Activated CD8-positive, alpha-beta memory T cell treated with anti-CD3 and anti-CD28 coated beads for 48 hours (primary cell): ENCODE measurements around the gene THAP7.

Experiments used
- DNase-seq, 3 experiments: peaks; one replicate each; pipeline ENCODE4 v3.0.0-alpha.2; 2020; ENCODE audit warnings: low read depth in 2 of 3, low spot score in 2 of 3

Gene THAP7

DNA sequence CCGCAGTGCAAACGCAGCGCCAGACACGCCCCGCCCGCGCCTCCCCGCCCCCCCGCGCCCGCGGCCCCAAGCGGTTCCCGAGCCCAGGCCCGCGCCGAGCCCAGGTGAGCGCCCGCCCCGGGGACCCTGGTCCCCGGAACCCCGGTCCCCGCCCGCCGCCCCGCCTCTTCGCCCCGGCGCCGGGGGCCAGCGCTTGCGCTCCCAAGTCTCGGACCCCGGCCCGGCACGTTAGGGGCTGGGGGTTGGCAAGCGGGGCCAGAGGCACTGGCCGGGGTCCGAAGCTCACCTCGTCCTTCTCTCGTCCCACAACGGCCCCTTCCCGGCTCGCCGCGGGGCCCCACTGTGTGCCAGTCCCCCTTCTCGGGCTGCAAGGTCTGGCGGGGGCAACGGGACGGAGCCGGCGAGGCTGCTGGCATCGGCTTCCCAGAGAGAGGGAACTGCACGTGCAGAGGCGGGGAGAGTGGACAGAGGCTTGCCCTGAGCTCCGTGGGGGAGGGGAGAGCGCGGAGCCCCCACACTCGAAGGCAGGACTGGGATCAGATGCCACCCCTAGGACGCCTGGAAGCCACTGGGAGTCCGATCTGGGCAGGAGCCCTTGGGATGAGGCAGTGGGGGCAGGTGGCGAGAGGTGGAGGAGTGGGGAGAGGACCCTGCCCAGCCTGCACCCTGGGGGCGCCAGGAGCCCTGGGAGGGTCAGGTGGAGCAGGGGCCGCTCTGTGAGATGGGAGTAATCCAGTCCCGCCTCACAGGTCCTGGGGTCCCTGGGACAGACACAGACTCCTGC is 36.6 kb downstream of the THAP7 start:
- DNase-seq: no peak

DNA sequence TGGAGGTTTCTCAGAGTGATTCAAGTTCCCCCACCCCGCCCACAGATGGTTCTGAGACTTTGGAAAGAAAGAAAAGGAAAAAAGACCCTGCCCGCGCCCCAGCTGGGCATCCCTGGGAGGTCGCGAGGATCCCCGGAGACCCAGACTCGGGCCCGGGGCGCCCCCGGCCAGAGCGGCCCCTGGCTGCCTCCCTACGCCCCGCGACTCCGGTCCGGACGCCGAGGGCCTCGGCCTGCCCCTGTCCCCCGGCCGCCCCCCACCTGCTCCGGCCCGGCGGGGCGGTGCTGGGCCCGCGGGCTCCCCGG is 37.2 kb downstream of the THAP7 start:
- no peak for DNase-seq

DNA sequence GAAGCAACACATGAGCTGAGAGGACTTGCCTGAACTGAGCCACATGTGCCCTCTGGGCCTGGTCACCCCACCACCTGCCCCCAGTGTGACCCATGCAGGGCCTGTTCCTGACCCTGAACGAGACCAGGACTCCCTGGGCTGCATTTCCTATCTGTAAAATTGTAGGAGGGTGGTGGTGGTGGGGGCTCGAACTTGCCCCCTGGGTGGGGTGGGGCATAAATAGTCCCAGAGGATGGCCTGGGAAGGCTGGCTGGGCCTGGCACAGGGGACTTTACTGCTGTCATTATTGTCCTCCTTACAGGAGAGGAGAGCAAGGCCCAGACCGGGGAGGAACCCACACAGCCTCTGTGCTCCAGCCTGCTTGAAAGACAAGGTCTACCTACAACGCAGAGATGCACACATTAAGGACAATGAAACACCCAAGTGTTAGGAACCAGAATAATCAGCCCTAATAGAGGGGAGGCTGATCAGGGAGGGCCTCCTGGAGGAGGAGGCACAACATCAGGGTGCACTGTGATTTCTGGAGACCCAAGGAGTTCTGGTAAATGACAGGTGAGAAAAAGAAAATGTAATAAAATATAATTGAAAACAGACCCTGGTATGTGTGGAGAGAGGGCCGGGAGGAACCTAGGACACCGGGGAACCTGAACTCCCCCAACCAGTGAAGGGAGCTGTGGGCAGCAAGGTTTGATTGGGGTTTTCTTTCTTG is 37.7 kb downstream of the THAP7 start:
- no peak for DNase-seq

DNA sequence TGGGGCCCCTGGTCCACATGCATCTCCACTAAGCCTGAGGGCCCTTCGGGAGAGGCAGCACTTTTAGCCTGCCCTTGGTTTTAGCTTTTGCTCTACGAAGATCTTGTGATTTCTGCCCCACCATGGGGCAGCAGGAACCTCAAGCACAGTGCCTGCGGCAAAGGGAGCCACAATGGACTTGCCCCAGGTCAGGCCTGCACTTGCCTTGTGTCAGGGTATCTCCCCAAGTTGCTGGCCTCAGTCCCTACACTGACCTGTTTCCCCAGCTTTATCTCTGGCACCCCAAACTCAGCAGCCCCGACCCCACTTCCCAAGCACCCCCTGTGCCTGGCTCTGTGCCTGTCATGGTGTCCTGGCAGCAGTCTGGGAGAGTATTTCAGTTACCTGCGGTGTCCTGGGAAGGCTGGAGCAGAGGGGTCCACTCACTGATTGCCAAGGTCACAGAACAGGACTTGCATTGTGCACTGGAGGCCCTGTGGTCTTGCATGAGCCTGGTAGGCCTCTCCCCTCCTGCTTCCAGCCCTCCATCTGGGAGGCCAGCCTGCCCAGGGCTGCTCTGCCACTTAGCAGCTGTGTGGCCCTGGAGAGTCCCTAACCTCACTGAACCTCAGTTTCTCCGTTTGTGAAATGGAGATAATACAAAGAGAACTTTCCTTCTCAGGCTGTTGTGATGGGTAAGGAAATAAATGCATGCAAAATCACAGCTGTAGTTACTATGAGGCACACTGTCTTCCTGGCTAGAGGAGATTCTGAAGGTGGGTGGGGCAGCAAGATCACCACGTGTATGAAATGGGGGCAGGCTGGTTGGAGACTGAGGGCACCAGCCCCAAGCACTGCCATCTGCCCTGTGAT is 38.5 kb downstream of the THAP7 start:
- no peak for DNase-seq

DNA sequence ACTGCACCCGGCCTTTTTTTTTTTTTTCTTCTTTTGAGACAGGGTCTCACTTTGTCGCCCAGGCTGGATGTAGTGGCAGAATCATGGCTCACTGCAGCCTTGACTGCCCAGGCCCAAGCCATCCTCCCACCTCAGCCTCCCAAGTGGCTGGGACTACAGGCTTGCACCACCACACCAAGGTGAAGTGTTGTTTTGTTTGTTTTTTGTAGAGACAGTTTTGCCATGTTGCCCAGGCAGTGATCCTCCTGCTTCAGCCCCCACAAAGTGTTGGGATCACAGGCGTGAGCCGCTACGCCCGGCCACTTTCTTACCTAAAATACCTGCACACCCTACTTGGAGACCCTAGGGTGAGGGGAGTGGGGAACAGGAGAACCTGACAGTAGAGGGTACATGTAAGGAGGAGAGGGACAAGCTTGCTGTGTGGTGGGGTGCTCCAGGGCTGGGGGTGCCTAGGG is 39.4 kb downstream of the THAP7 start:
- no peak for DNase-seq

DNA sequence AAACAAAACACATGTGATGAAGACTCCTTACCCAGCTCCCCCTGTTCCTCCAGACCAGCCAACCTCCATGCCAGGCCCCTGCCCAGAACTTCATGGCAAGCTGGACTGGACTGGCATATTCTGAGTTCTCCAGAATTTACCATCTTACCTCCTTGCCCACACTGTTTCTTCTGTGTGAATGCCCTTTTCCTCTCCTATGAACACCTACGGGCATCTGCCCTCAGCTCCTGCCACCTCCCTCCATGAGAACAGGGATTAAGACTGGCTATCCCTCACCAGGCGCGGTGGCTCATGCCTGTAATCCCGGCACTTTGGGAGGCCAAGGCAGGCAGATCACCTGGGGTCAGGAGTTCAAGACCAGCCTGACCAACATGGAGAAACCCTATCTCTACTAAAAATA is 41.3 kb downstream of the THAP7 start:
- no peak for DNase-seq

DNA sequence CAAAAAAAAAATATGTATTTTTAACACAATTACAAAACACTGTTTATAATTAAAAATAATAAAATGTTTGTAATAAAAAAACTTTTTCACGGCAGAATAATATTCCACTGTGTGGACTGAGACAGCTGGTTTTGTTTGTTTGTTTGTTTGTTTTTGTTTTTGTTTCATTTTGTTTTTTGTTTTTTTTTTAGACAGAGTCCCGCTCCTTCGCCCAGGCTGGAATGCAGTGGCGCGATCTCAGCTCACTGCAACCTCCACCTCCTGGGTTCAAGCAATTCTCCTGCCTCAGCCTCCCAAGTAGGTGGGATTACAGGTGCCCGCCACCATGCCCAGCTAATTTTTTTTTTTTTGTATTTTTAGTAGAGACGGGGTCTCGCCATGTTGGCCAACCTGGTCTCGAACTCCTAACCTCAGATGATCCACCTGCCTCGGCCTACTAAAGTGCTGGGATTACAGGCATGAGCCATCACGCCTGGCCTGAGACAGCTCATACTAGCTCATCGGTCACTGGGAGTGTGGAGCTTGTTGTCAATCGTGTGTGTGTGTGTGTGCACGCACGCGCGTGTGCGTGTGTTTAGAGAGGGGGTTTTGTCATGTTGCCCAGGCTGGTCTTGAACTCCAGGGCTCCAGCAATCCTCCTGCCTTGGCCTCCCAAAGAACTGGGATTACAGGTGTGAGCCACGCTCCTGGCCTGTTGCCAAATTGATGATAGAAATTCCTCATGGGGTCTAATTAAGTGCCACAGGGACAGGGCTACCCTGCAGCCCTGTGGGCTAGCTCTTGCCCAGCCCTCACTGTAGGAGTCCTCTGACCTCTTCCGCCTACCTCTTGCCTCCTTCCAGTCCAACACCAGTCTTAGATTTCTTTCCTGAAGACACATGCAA is 42.1 kb downstream of the THAP7 start:
- DNase-seq: no peak

DNA sequence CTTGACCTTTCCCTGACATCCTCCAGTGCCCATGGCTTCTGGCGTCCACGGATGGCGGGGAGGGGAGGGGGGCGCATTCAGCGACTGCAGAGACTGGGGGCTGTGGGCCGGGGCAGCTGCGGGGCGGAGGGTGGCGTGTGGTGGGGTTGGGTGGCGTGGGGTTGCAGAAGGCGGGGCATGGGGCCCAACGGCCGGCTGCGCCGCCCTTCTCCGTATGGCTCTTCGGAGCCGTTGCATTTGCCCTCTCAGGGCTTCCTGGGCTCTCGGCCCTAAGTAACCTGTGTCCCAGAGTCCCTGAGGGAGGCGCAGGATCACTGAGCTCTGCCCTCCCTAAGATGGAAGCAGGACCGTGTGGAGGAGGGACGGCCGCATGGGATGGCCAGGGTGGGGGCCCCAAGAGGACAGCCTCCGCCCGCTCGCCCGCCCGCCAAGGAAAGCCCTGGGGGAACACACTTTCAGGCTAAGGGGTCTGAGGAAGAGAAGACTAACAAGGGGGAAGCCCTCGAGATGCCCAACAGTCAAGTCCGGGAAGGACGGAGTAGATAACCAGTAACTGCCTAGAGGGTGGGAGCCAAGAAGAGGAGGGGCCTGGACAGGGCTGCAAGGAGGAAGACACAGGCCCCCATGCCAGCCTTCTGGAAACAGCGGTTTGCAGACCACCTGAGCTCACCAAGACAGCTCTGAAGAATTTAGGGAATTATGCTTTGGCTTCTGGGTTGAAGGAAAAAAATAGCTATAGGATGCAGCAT is 44.1 kb downstream of the THAP7 start:
- no peak for DNase-seq

DNA sequence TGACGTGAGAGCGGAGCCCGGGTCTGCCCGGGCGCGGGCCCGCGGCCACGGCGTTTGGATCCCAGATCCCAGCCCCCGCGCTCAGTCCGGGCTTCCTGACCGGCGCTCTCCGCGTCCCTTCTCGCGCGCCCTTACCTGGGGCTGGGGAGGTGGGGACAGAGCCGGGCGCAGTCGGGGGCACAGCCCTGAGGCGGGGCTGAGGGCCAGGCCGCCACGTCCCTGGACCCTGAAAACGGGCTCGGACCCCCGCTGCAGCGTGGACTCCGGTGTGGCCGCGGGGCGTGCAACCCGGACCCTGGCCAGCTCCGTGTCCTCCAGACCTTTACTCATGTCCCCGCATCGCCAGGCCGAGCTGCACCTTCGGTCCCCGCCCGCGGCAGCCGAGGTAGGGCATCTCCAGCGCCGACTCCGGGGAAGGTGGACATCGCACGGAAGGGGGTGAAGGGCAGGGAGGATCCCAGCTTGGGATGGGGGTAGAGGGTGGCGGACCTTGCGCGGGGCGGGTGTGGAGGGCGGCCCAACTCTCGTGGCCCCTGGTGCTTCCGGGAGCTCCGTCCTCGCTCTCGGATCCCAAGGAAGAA is 44.7 kb downstream of the THAP7 start:
- DNase-seq: no peak

DNA sequence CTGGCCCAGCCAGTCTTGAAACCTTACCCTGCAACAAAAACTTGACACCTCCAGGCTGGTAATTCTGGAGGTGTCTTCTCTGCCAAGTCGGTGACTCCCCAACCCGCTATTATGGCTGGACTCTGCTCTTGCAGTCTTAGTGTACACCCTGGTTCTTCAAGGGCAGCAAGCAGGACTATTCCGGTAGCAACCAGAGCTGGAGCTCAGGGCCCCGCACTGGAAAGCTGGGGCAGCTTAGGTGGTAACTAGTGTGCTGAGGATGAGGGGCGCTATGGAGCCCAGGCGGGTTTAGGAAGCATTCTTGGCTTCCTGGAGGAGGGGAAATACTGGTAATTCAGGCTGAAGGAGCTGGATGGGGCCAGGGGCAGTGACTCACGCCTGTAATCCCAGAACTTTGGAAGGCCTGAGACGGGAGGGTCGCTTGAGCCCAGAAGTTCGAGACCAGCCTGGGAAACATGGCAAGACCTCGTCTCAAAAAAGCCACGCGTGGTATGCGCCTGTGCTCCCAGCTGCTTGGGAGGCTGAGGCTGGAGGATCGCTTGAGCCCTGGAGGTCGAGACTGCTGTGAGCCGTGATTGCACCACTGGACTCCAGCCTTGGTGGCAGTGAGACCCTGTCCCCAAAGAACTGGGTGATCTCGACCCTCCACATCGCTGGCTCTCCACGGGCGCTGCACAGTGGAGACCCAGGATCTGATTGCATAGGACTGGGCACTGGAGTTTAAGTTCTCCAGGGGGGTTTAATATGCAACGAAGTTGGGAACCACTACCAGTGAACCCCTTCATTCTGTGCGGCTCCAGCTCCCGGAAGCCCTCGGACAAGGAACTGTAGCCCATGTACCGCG is 45.4 kb downstream of the THAP7 start:
- DNase-seq: no peak

DNA sequence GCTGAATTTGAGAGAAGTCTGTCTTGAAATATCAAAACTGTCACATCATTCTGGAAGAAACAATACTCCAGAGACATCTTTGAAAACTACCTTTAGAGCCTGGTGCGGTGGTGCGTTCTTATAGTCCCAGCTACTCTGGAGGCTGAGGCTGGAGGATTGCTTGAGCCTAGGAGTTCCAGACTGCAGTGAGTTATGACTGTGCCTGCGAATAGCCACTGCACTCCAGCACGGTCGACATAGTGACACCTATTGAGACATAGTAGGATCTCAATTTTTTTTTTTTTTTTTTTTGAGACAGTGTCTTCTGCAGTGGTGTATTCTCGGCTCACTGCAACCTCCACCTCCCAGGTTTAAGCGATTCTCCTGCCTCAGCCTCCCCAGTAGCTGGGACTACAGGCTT is 46.4 kb downstream of the THAP7 start:
- no peak for DNase-seq

DNA sequence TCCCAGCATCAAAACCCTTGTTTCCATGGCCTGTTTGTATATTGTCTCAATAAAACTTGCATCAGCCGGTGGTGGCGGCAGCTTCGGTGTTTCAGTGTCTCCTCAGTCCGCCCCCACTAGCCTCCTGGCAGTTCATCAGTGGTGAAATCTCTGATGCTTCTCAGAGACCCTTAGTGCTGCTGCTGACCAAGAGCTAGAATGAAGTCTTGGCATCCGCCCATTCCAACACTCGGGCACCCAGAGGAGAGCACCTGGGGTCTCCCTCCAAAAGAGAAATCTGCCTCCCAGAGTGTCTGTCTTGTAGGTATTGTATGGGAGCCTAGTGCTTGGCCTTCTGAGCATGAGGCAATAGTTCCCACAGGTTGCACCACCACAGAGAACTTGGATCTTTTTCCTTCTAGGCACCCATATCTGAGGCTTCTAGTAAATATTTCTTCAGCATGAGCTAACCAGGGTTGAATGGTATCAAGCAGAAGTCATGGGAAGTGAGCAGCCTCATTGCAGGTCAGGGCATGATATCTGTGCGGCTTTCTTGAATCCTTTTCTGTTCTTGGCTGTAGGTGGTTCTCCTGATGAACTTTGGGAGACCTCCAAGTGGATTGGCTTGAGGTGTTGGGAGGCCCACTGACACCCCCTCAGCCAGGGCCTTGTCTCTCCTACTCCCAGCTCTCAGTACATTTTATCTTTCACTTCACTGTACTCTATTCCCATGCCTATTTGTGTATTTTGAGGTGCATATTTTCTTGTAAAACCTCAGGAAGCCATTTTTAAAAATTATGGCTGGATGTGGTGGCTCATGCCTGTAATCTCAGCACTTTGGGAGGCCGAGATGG is 48.0 kb downstream of the THAP7 start:
- no peak for DNase-seq

DNA sequence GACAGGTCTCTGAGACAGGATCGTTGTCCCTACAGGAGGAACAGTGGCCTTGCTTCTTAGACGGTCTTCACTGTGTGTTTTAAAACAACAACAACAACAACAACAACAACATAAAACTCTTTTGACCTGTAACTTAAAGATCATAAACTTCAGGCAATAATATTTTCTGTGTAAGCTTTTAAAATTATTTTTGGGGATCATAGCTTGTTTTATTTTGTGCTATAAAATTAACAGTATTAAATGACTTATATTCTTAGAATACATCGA is 48.6 kb downstream of the THAP7 start:
- DNase-seq: no peak

DNA sequence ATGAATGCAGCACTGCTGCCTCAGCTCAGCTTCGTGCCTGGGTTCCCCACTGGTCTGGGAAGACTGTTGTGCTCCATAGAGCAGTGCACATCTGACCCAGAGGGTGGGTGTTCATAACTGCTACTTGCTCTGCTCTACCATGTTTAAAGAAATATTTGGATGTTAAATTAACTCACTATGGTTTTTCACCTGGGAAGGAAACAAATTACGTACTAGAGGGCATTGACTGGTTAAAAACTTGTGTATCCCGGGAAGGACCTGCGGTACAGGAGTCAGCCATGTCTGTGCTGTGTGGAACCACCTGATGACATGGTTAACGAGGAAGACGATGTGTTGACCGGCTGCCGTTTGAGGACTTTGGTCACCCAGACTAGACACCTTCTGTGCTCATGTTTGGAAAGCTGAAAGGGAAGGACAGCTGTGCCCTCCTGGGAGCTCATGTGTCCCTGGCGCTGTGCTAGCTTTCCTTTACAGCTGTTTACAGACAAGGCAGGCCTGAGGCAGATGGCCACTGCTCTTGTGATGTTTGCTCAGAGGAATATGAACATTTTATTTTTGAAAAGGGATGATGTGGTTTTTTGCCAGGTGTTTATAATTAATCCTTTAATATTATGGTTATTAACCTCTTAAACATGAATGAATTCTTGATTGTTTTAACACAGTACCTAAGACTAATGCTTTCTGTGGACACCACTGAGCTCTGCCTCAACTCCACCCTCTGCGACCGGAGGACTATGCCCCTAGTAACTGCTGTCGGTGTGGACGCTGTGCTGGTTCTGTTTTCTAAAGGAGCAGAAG is 49.2 kb downstream of the THAP7 start:
- no peak for DNase-seq

DNA sequence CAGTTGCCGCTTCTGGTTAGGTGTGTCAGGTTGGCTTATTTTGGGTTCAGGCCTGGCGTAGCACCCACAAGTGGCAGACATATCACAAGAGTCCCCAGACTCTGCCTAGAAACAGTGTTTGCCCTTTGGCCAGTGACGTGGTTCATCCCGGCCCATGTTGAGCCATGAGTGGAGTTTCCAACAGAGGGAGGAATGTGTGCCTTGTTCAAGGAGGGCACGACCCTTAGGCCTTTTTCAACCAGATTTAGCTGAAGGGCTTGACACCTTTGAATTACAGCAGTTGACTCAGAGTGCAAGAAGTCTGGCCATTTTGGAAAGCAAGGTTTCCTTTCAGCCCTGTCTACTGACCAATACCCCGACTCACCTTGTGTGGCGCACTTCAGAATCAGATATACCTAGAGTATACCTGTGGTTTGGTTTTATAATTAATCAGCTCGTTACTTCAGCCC is 50.0 kb downstream of the THAP7 start:
- DNase-seq: no peak

DNA sequence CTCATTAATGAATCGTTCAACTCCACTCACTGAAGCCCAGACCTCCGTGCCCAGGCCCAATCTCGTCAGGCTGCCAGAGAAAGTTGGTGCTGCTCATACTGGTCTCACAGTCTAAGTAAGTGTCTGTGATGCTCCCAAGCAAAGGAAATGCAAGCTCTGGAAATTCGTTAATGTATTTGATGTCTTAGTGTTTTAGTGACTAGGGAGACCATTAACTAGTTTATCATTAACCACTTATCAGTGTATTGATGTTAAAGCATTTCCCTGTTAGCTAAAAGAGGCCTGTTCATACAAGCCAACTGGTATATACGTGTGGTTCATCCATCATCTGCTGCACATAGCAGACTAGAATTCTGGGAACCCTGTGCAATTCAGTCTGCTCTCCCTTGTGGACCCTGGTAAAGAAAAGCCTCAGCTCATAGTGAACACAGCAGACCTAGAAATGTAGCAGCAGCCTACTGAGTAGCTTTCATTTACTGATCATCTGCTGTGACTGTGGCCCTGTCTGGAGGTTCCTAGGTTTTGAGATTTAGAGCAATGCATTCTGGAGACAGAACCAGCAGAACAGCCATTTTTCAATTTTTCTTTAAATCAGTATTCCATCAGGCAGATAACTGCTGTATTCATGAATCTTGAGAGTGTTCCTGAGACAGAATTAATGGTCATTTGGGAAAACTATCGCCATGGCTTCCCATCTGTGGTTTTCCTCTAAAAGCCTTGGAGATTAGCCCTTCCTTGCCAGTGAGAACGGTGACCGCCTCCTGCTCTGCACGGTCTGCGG is 50.6 kb downstream of the THAP7 start:
- DNase-seq: no peak

DNA sequence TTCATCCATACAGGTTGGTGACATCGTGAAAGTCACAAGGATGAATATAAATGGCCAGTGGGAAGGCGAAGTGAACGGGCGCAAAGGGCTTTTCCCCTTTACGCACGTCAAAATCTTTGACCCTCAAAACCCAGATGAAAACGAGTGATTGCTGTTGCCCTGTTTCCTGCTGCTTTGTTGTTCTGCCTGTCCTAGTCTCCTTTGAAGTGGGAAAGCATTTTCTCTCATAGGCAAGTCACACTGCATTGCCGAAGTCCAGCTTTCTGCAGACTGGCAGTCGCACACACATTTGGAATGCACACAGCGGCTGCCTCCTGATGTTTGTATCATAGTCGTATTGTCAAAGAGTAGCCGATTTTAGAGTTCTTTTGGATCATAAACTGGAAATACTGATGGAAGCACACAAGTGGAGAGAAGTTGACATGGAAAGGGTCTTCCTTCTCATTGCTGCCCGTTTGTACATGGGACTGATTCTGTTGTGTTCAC is 52.2 kb downstream of the THAP7 start:
- DNase-seq: no peak
